ENCODE results near the gene NXPE2. TPM values are rescaled to one million over a fixed set of nuclear protein-coding genes. Genes with fewer than 3 reads are reported as not detected.
"Not testable (repeated sequence)": the region's sequence is repeated elsewhere in the genome, so short reads cannot be mapped to it uniquely, and the experiment has no call there.

The NXPE2 gene
- total RNA-seq: 0.19 TPM in 1 of 2 replicates, not detected in the other
- long read RNA-seq: 0 reads

GRCh38 chr11:114678125-114679036 is at the start of gene NXPE2:
TSS of gene NXPE2 (plus strand) at chr11:114678527. CDS start at chr11:114678576, 49 bp downstream.
- H3K27ac Mint-ChIP-seq: no peak within 1 kb of the TSS
- no peak within 1 kb of the TSS for H3K4me3 Mint-ChIP-seq (ENCODE audit: low read depth)
- no peaks in the 10 kb centered on the region for H3K27me3 Mint-ChIP-seq
- H3K4me1 Mint-ChIP-seq (ENCODE audit: low read depth): no peaks in the 10 kb centered on the region
- H3K36me3 Mint-ChIP-seq (ENCODE audit: insufficient read depth): no peaks in the 10 kb centered on the region
- no peak for DNase-seq (ENCODE audit: low spot score, unreplicated experiment)
- H3K9me3 Mint-ChIP-seq (ENCODE audit: low read depth): peaks cover 25% of the 10 kb centered on the region
- TF ChIP-seq CTCF (IDR thresholded peaks at IDR 0.05; ENCODE audit: unreplicated experiment): no peak

GRCh38 chr11:114631445-114631965 is 46.8 kb upstream of the NXPE2 start:
- H3K36me3 Mint-ChIP-seq (ENCODE audit: insufficient read depth); H3K27me3 Mint-ChIP-seq; H3K4me3 Mint-ChIP-seq (ENCODE audit: low read depth); DNase-seq (ENCODE audit: low spot score, unreplicated experiment); H3K9me3 Mint-ChIP-seq (ENCODE audit: low read depth); H3K27ac Mint-ChIP-seq; H3K4me1 Mint-ChIP-seq (ENCODE audit: low read depth): not testable (repeated sequence)

GRCh38 chr11:114639440-114639839 is 38.9 kb upstream of the NXPE2 start:
- not testable (repeated sequence) for H3K4me3 Mint-ChIP-seq (ENCODE audit: low read depth); H3K27ac Mint-ChIP-seq; DNase-seq (ENCODE audit: low spot score, unreplicated experiment); H3K4me1 Mint-ChIP-seq (ENCODE audit: low read depth); H3K36me3 Mint-ChIP-seq (ENCODE audit: insufficient read depth); H3K27me3 Mint-ChIP-seq
- H3K9me3 Mint-ChIP-seq (ENCODE audit: low read depth): peaks cover 10% of the 10 kb centered on the region

- peaks cover 29% of the 10 kb centered on the region for H3K27me3 Mint-ChIP-seq
- no peaks in the 10 kb centered on the region for H3K36me3 Mint-ChIP-seq (ENCODE audit: insufficient read depth)
- no peak for DNase-seq (ENCODE audit: low spot score, unreplicated experiment)
- H3K4me3 Mint-ChIP-seq (ENCODE audit: low read depth): no peak overlapping the region
- no peak overlapping the region for H3K27ac Mint-ChIP-seq
- no peak for TF ChIP-seq CTCF (IDR thresholded peaks at IDR 0.05; ENCODE audit: unreplicated experiment)
- H3K9me3 Mint-ChIP-seq (ENCODE audit: low read depth): peaks cover 5% of the 10 kb centered on the region
- no peaks in the 10 kb centered on the region for H3K4me1 Mint-ChIP-seq (ENCODE audit: low read depth)
Observed at GRCh38 chr11:114650661-114651060, 27.7 kb upstream of the NXPE2 start.

- no peak for TF ChIP-seq CTCF (IDR thresholded peaks at IDR 0.05; ENCODE audit: unreplicated experiment)
- H3K4me3 Mint-ChIP-seq (ENCODE audit: low read depth): no peak overlapping the region
- peaks cover 5% of the 10 kb centered on the region for H3K9me3 Mint-ChIP-seq (ENCODE audit: low read depth)
- no peak overlapping the region for H3K27ac Mint-ChIP-seq
- H3K4me1 Mint-ChIP-seq (ENCODE audit: low read depth): no peaks in the 10 kb centered on the region
- DNase-seq (ENCODE audit: low spot score, unreplicated experiment): no peak
- no peaks in the 10 kb centered on the region for H3K36me3 Mint-ChIP-seq (ENCODE audit: insufficient read depth)
- peaks cover 35% of the 10 kb centered on the region for H3K27me3 Mint-ChIP-seq
Observed at GRCh38 chr11:114651145-114651718, 27.1 kb upstream of the NXPE2 start.

- H3K9me3 Mint-ChIP-seq (ENCODE audit: low read depth): peaks cover 5% of the 10 kb centered on the region
- H3K4me1 Mint-ChIP-seq (ENCODE audit: low read depth): no peaks in the 10 kb centered on the region
- no peak overlapping the region for H3K27ac Mint-ChIP-seq
- H3K4me3 Mint-ChIP-seq (ENCODE audit: low read depth): no peak overlapping the region
- peaks cover 41% of the 10 kb centered on the region for H3K27me3 Mint-ChIP-seq
- TF ChIP-seq CTCF (IDR thresholded peaks at IDR 0.05; ENCODE audit: unreplicated experiment): no peak
- no peaks in the 10 kb centered on the region for H3K36me3 Mint-ChIP-seq (ENCODE audit: insufficient read depth)
- DNase-seq (ENCODE audit: low spot score, unreplicated experiment): no peak
Observed at GRCh38 chr11:114653148-114653547, 25.2 kb upstream of the NXPE2 start.
